Epithelial cell of proximal tubule (primary cell): ENCODE measurements around the gene ESPNL. TPM values are rescaled to one million over a fixed set of nuclear protein-coding genes. Genes with fewer than 3 reads are reported as not detected.

Experiments
- DNase-seq: peaks from one replicate; pipeline ENCODE4 v3.0.0-alpha.2; 2011; ENCODE audit warnings: low read depth
- H3K4me3 ChIP-seq: 2 replicates; pipeline ENCODE4 v1.5.1; 2011; ENCODE audit warnings: low read depth, mild to moderate bottlenecking, low read length
- total RNA-seq: library from RNA; depleted of rRNA; stranded (reverse); fragments of >200 nt; gene quantifications from 2 replicates; pipeline ENCODE4 v1.2.3, GENCODE V29; 2015
- TF ChIP-seq, protein P1 (sequence below): conservative IDR thresholded peaks from 2 replicates; pipeline ENCODE4 v1.5.1; 2012; ENCODE audit warnings: low read depth, mild to moderate bottlenecking, low read length

Gene ESPNL
- total RNA-seq, 1 donor from 2014 or later, result 2.7 TPM

DNA sequence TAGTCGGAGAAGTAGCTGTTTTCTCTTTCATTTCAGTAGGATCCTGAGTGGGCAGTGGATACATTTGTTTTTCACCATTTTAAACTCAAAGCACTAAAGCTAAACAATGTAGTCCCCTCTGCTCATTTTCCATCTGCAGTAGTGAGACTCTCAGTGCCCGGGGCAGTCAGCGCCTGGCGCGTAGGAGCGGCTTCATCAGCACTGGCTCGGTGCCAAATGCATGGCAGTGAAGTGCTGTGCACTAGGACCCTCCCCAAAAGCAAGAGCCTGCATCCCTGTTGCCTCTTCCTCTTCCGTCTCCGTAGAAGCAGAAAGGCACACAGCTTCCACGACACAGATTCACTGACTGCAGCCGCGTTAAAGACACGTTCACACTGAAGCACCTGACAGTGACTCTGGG, 19.0 kb upstream of the ESPNL start:
- TF ChIP-seq, protein P1, sequence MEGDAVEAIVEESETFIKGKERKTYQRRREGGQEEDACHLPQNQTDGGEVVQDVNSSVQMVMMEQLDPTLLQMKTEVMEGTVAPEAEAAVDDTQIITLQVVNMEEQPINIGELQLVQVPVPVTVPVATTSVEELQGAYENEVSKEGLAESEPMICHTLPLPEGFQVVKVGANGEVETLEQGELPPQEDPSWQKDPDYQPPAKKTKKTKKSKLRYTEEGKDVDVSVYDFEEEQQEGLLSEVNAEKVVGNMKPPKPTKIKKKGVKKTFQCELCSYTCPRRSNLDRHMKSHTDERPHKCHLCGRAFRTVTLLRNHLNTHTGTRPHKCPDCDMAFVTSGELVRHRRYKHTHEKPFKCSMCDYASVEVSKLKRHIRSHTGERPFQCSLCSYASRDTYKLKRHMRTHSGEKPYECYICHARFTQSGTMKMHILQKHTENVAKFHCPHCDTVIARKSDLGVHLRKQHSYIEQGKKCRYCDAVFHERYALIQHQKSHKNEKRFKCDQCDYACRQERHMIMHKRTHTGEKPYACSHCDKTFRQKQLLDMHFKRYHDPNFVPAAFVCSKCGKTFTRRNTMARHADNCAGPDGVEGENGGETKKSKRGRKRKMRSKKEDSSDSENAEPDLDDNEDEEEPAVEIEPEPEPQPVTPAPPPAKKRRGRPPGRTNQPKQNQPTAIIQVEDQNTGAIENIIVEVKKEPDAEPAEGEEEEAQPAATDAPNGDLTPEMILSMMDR, result no peak
- no peak for DNase-seq
- no peak overlapping the region for H3K4me3 ChIP-seq

DNA sequence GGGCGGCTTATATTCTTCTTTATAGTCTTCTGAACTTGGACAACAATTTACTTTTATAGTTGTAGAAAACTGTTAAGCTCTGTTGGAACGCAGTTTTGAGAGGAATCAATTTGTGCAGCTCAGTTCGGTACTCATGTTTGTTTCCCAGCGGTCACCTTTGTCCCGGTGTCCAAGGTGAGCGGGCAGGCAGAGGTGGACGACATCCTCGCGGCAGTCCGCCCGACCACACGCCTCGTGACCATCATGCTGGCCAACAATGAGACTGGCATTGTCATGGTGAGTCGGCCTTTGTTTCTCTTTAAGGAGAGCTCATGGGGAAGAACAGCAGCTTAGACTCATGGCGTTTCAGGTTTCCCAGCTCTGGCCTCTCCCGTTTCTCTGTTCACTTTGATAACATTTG, 18.6 kb upstream of the ESPNL start:
- H3K4me3 ChIP-seq, result no peak overlapping the region

DNA sequence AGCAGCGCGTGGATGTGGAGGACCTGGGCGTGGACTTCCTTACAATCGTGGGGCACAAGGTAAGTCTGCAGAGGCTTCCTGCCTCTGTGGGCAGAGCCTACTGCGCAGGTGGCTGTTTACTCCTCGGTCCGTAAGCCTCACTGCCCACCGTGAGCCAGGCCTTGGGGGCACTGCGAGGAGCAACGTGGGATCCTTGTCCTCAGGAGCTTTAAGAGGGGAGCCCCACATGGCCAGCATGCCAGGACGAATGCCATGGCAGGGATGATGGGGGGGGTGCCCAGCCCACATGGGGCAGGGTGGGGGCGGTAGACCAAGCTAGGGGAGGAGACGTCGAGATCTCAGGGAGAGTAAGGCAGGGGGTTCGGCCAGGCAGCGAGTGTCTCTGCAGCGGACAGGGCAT, 18.0 kb upstream of the ESPNL start:
- DNase-seq, result no peak
- TF ChIP-seq, protein P1, result no peak

More for the DNA sequence above, 18.6 kb upstream of the ESPNL start:
- TF ChIP-seq, protein P1, result no peak
- DNase-seq, result no peak

DNA sequence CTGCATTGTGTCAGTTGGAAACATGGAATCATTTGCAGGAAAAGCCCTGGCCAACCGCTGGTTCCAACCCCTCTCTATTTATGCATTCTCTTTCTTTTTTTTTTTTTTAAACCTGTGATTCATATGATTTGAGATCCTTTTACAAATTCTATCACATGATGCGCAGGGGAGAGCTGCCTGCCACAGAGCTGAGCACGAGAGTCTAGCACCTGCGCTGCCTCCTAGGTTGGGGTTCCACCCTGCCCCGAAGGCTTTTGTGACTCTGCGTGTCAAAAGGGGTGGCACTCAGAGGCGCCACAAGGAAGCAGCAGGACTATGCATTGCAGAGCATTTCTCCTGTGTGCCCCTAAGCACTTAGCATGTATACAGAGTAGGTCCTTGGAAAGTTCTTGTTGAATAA, 17.3 kb upstream of the ESPNL start:
- TF ChIP-seq, protein P1, result no peak
- no peak for DNase-seq
- no peak overlapping the region for H3K4me3 ChIP-seq

More for the DNA sequence above, 18.0 kb upstream of the ESPNL start:
- H3K4me3 ChIP-seq, result no peak overlapping the region

DNA sequence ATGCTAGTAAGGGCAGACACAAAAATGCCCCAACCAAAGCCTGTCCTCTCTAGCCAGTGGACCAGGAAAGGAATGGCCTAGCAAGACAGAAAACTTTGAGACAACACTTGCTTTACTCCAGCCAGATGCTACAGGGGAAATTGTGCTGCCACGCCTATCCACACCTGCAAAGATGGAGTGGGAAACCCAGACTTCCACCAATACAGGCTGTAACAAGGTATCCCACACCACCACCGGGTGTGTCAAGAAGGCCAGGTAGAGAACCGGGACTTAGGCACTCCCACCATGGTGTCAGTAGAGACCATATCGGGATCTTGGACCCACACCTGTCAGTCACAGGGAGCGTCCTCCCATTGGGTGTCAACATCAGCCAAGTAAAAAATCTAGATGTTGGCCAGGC, 16.2 kb upstream of the ESPNL start:
- H3K4me3 ChIP-seq, result no peak overlapping the region
- TF ChIP-seq, protein P1, result no peak
- DNase-seq, result no peak

DNA sequence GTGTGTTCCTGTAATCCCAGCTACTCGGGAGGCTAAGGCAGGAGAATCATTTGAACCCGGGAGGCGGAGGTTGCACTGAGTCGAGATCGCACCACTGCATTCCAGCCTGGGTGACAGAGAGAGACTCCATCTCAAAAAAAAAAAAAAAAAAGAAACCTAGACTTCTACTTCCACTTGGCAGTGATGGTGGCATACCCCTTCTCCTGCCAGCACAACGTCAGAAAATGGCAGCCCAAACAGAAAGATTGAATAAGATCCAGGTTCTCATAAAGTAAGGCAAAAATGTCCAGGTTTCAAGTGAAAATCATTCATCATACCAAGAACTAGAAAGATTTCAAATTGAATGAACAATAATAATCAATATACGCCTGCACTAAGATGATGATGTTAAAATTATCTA, 15.4 kb upstream of the ESPNL start:
- DNase-seq, result no peak
- H3K4me3 ChIP-seq, result no peak overlapping the region
- TF ChIP-seq, protein P1, result no peak

DNA sequence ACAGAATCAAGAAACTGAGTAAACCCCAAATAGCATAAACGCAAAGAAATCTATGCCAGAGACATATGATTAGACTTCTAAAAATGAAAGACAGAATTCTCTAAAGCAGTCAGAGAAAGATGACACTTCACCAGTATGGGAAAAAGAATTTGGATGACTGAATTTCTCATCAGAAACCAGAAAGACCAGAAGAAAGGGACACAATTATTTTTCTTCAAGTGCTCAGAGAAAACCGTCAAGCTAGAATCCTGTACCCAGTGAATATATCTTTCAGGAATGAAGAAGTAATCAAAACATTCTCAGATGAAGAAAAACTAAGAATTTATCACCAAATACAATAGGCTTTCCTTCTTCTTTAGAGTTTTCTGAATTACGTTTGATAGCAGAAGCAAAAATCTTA, 14.2 kb upstream of the ESPNL start:
- TF ChIP-seq, protein P1, result no peak
- no peak overlapping the region for H3K4me3 ChIP-seq
- no peak for DNase-seq
